Activated B cell treated with CpG ODN at 0.5 μM for 24 hours (primary cell): ENCODE measurements around the gene KCNJ1. TPM values are rescaled to one million over a fixed set of nuclear protein-coding genes. Genes with fewer than 3 reads are reported as not detected.

Experiments
- ATAC-seq: fragments of 200-7000 bp; cut with Tn5 transposase; one replicate; pipeline ENCODE4 v1.10.0; 2021; ENCODE audit warnings: low read depth, mild to moderate bottlenecking, moderate library complexity
- CTCF ChIA-PET: fragments of 350-600 bp; sonication (Branson Sonifier 250); formaldehyde crosslinking; loops from one replicate; lab custom pipeline; 2021; ENCODE audit warnings: antibody characterized with exemption; lab: Charles Lee
- POLR2A ChIA-PET: fragments of 350-600 bp; sonication (Branson Sonifier 250); formaldehyde crosslinking; loops from one replicate; lab custom pipeline; 2021; ENCODE audit warnings: antibody characterized with exemption; lab: Charles Lee
- DNase-seq: peaks from one replicate; pipeline ENCODE4 v3.0.0; 2022
- H3K27ac Mint-ChIP-seq: one replicate; pipeline ENCODE4 v1.8.0; 2020; ENCODE audit warnings: mixed read lengths
- H3K27me3 Mint-ChIP-seq: one replicate; pipeline ENCODE4 v1.8.0; 2021; ENCODE audit warnings: mixed read lengths
- H3K36me3 Mint-ChIP-seq: one replicate; pipeline ENCODE4 v1.8.0; 2021; ENCODE audit warnings: low read depth, mixed read lengths
- H3K4me1 Mint-ChIP-seq: one replicate; pipeline ENCODE4 v1.8.0; 2021; ENCODE audit warnings: mixed read lengths
- H3K4me3 Mint-ChIP-seq: one replicate; pipeline ENCODE4 v1.8.0; 2020; ENCODE audit warnings: mild to moderate bottlenecking, mixed read lengths
- H3K9me3 Mint-ChIP-seq: one replicate; pipeline ENCODE4 v1.8.0; 2020; ENCODE audit warnings: mixed read lengths
- CTCF ChIP-seq: fragments of 200-600 bp; IDR thresholded peaks from one replicate; pipeline ENCODE4 v1.8.0; 2022; ENCODE audit warnings: antibody characterized with exemption, mild to moderate bottlenecking
- intact Hi-C: fragments of 100-400 bp; cut with micrococcal nuclease; formaldehyde crosslinking; loops from one replicate; pipeline ENCODE4 v1.15.1; 2024
- total RNA-seq: library from RNA; stranded (reverse); gene quantifications from 2 replicates; pipeline ENCODE4 v1.2.3, GENCODE V29; 2022

KCNJ1 gene
- total RNA-seq, 1 donor from 2014 or later = not detected

DNA sequence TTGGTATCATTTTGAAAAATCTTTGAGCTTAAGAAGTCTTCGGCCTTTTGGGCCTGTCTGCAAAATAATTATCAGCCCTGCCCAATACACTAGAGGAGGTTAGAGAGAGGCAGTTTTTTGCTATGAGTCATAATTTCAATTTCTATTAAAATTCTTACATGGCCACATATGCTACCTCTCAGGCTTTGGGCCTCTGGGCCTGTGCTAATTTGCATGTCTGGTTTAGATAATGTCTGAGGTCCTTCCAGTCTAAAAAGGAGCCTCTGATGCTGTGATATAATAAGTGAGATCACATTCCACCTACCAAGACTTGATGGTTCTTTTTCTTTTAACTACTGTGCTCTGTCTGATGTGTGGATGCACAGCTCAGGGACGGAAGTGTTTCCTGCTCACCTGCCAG is 70.8 kb downstream of the KCNJ1 start:
- ChIA-PET CTCF (no interaction called here), POLR2A (interaction anchor here (1.1 kb wide), 1 partner anchor 35 kb away, joined by 3 read pairs; no protein-coding TSS in a partner anchor)
- no peaks in the 10 kb centered on the region for H3K9me3 Mint-ChIP-seq
- TF ChIP-seq CTCF = no peak
- peaks cover 88% of the 10 kb centered on the region for H3K36me3 Mint-ChIP-seq
- H3K27me3 Mint-ChIP-seq = no peaks in the 10 kb centered on the region
- peaks cover 37% of the 10 kb centered on the region for H3K4me1 Mint-ChIP-seq
- DNase-seq = no peak
- peak overlapping the region; percentile 64 for H3K27ac Mint-ChIP-seq
- peak overlapping the region; percentile 24 for H3K4me3 Mint-ChIP-seq
- ATAC-seq = peak; percentile 89
- intact Hi-C loops = loop anchor here (2.0 to 5.0 kb wide), 2 partner anchors 17 to 36 kb away; no protein-coding TSS in a partner anchor

DNA sequence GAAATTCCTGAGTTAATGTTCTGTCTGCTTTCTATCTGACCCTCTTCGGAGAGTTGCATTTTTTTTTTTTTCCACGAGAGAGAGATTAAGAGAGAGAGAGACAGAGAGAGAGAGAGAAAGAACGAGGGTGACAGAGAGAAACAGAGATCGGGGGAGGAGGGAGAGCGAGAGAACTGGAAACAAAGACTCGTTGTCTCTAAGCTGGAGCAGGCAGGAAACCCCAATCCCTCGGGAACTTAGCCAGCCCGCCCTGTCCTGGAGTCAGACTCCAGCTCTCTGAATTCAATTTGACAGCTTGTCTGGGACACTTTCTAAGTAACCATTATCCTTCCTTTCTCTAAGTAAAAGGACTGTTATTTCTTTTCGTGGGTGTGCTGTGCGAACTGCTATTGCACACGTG is 76.9 kb downstream of the KCNJ1 start:
- Mint-ChIP-seq H3K9me3 (no peaks in the 10 kb centered on the region), H3K27ac (no peak overlapping the region), H3K27me3 (no peaks in the 10 kb centered on the region), H3K36me3 (peaks cover 86% of the 10 kb centered on the region), H3K4me3 (no peak overlapping the region), H3K4me1 (peaks cover 9% of the 10 kb centered on the region)
- POLR2A ChIA-PET = interaction anchor here (0.7 kb wide), 1 partner anchor 97 kb away, joined by 4 read pairs; the partner anchor contains the start of gene FLI1
- intact Hi-C loops = no loop called here
- no peak for ATAC-seq
- CTCF ChIA-PET = no interaction called here
- no peak for DNase-seq
- TF ChIP-seq CTCF = no peak

GRCh38 chr11:128789497-128790150 is 77.5 kb downstream of the KCNJ1 start:
- no peaks in the 10 kb centered on the region for H3K9me3 Mint-ChIP-seq
- no peak for DNase-seq
- ATAC-seq = no peak
- H3K4me3 Mint-ChIP-seq = no peak overlapping the region
- intact Hi-C loops = no loop called here
- H3K36me3 Mint-ChIP-seq = peaks cover 84% of the 10 kb centered on the region
- no peak for TF ChIP-seq CTCF
- H3K4me1 Mint-ChIP-seq = peaks cover 5% of the 10 kb centered on the region
- H3K27me3 Mint-ChIP-seq = no peaks in the 10 kb centered on the region
- ChIA-PET CTCF (interaction anchor here (0.6 kb wide), 1 partner anchor 632 kb away, joined by 3 read pairs; no protein-coding TSS in a partner anchor), POLR2A (interaction anchor here (0.7 kb wide), 1 partner anchor 96 kb away, joined by 4 read pairs; the partner anchor contains the start of gene FLI1)
- no peak overlapping the region for H3K27ac Mint-ChIP-seq

Other genes with a start within 250 kb of the KCNJ1 start
- 64.9 and 69.2 TPM in 2 replicates for gene FLI1, start 173.2 kb downstream of the KCNJ1 start, total RNA-seq
- gene KCNJ5, start 24.1 kb upstream of the KCNJ1 start, total RNA-seq = not detected in 2 replicates
- gene TP53AIP1, start 75.6 kb upstream of the KCNJ1 start, total RNA-seq = not detected in 2 replicates